Activated CD8-positive, alpha-beta T cell treated with anti-CD3 and anti-CD28 coated beads for 36 hours (primary cell): ENCODE results near the gene TUBB4A. TPM values are rescaled to one million over a fixed set of nuclear protein-coding genes. Genes with fewer than 3 reads are reported as not detected.

Experiments
- ATAC-seq: fragments of 200-7000 bp; cut with Tn5 transposase; one replicate; pipeline ENCODE4 v1.10.0; 2021; ENCODE audit warnings: mild to moderate bottlenecking, moderate library complexity
- CTCF ChIA-PET: fragments of 350-600 bp; sonication (Branson Sonifier 250); formaldehyde crosslinking; loops from one replicate; lab custom pipeline; 2021; ENCODE audit warnings: antibody characterized with exemption; lab: Charles Lee
- POLR2A ChIA-PET: fragments of 350-600 bp; sonication (Branson Sonifier 250); formaldehyde crosslinking; loops from one replicate; lab custom pipeline; 2021; ENCODE audit warnings: antibody characterized with exemption; lab: Charles Lee
- DNase-seq: peaks from one replicate; pipeline ENCODE4 v3.0.0-alpha.2; 2020
- H3K27ac Mint-ChIP-seq: one replicate; pipeline ENCODE4 v1.8.0; 2021; ENCODE audit warnings: mild to moderate bottlenecking, mixed read lengths
- H3K27me3 Mint-ChIP-seq: one replicate; pipeline ENCODE4 v1.8.0; 2021; ENCODE audit warnings: mixed read lengths
- H3K36me3 Mint-ChIP-seq: one replicate; pipeline ENCODE4 v1.8.0; 2021; ENCODE audit warnings: low read depth, mixed read lengths
- H3K4me1 Mint-ChIP-seq: one replicate; pipeline ENCODE4 v1.8.0; 2021; ENCODE audit warnings: low read depth, mixed read lengths
- H3K4me3 Mint-ChIP-seq: one replicate; pipeline ENCODE4 v1.8.0; 2021; ENCODE audit warnings: mild to moderate bottlenecking, moderate library complexity, mixed read lengths
- H3K9me3 Mint-ChIP-seq: one replicate; pipeline ENCODE4 v1.8.0; 2021; ENCODE audit warnings: mixed read lengths
- CTCF ChIP-seq: fragments of 200-600 bp; IDR thresholded peaks from one replicate; pipeline ENCODE4 v1.8.0; 2022; ENCODE audit warnings: antibody characterized with exemption, mild to moderate bottlenecking
- intact Hi-C: fragments of 100-400 bp; cut with micrococcal nuclease; formaldehyde crosslinking; loops from one replicate; pipeline ENCODE4 v1.10.0; 2022
- total RNA-seq, 2 experiments: library from RNA; stranded (reverse); gene quantifications; one replicate each; pipeline ENCODE4 v1.2.3, GENCODE V29; 2021

TUBB4A gene
- total RNA-seq, 2 experiments from 2014 or later = 9.6 to 10.6 TPM

- peaks cover 14% of the 10 kb centered on the region for H3K4me1 Mint-ChIP-seq
Observed at GRCh38 chr19:6500837-6501739, 1.0 kb downstream of the TUBB4A start.

GRCh38 chr19:6499052-6499790 is 2.9 kb downstream of the TUBB4A start:
- no peak for DNase-seq
- TF ChIP-seq CTCF = no peak
- Mint-ChIP-seq H3K27me3 (peaks cover 3% of the 10 kb centered on the region), H3K36me3 (no peaks in the 10 kb centered on the region), H3K4me3 (no peak overlapping the region), H3K9me3 (no peaks in the 10 kb centered on the region), H3K4me1 (peaks cover 8% of the 10 kb centered on the region), H3K27ac (no peak overlapping the region)
- ATAC-seq = no peak
- intact Hi-C loops = no loop called here
- POLR2A ChIA-PET = interaction anchor here (1.5 kb wide), 1 partner anchor 18 kb away, joined by 4 read pairs; the partner anchor contains the start of gene DENND1C
- CTCF ChIA-PET = interaction anchor here (1.4 kb wide), 1 partner anchor 10 kb away, joined by 4 read pairs; no protein-coding TSS in a partner anchor

More at GRCh38 chr19:6500837-6501739, 1.0 kb downstream of the TUBB4A start:
- no peak for TF ChIP-seq CTCF
- no peaks in the 10 kb centered on the region for H3K9me3 Mint-ChIP-seq
- ChIA-PET POLR2A (interaction anchor here (0.8 to 1.5 kb wide), 3 partner anchors 10 to 76 kb away, joined by 4 read pairs; partner anchors contain the start of gene DENND1C), CTCF (interaction anchor here (1.1 to 1.6 kb wide), 2 partner anchors 19 to 362 kb away, joined by 3 to 4 read pairs; partner anchors contain the start of gene DENND1C)
- H3K27me3 Mint-ChIP-seq = peaks cover 3% of the 10 kb centered on the region
- H3K36me3 Mint-ChIP-seq = no peaks in the 10 kb centered on the region
- intact Hi-C loops = no loop called here
- ATAC-seq (no peak), DNase-seq (no peak)
- H3K27ac Mint-ChIP-seq = peak overlapping the region; percentile 61
- H3K4me3 Mint-ChIP-seq = peak overlapping the region; percentile 78

- no peak overlapping the region for H3K4me3 Mint-ChIP-seq
- H3K4me1 Mint-ChIP-seq = peaks cover 8% of the 10 kb centered on the region
- H3K27ac Mint-ChIP-seq = no peak overlapping the region
- peaks cover 3% of the 10 kb centered on the region for H3K27me3 Mint-ChIP-seq
- ChIA-PET CTCF (no interaction called here), POLR2A (no interaction called here)
- DNase-seq (no peak), ATAC-seq (no peak)
- intact Hi-C loops = no loop called here
- no peak for TF ChIP-seq CTCF
- H3K36me3 Mint-ChIP-seq = no peaks in the 10 kb centered on the region
- no peaks in the 10 kb centered on the region for H3K9me3 Mint-ChIP-seq
Observed at GRCh38 chr19:6498294-6499036, 3.6 kb downstream of the TUBB4A start.

- H3K4me1 Mint-ChIP-seq = peaks cover 5% of the 10 kb centered on the region
- no peaks in the 10 kb centered on the region for H3K27me3 Mint-ChIP-seq
- TF ChIP-seq CTCF = no peak
- H3K36me3 Mint-ChIP-seq = peaks cover 2% of the 10 kb centered on the region
- H3K27ac Mint-ChIP-seq = no peak overlapping the region
- no peak overlapping the region for H3K4me3 Mint-ChIP-seq
- intact Hi-C loops = no loop called here
- ChIA-PET POLR2A (interaction anchor here (1.7 kb wide), 1 partner anchor 14 kb away, joined by 5 read pairs; the partner anchor contains the start of gene DENND1C), CTCF (interaction anchor here (0.6 kb wide), 1 partner anchor 21 kb away, joined by 3 read pairs; no protein-coding TSS in a partner anchor)
- peaks cover 8% of the 10 kb centered on the region for H3K9me3 Mint-ChIP-seq
- no peak for DNase-seq
- ATAC-seq = no peak
Observed at GRCh38 chr19:6495947-6496346, 6.2 kb downstream of the TUBB4A start.
